OCI-LY3 (cell line): ENCODE data around the gene SMAD4.

ENCODE experiments used
- EZH2phosphoT487 ChIP-seq: fragments of 200-600 bp; shearing (Covaris generic); IDR thresholded peaks from 2 replicates; pipeline ENCODE4 v1.6.1; 2018; ENCODE audit warnings: antibody characterized with exemption, mixed run types, low read depth
- TF ChIP-seq, protein P1 (sequence below): fragments of 200-600, 300-600 bp; sonication (generic); IDR thresholded peaks from 2 replicates; pipeline ENCODE4 v1.5.1; 2014; ENCODE audit warnings: antibody characterized with exemption, low read length, low read depth

DNA sequence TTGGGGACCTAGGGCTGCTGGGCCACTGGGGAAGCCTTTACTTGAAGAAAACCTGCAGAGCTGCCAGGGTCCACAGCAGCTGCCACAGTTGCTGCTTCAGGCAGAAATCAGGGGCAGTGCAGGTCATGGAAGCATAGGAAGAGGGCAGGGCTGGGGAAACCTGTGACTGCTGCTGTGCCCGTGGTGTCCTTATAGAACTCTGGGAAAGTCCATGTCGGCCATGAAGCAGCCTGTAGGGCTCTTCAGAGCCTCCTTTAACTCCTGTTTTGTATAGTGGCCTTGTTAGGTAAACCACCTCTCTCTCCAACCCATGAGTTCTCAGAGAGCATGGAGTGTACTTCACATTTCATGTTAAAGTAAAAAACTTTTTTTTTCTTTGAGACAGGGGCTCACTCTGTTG, 62.1 kb downstream of the SMAD4 start:
- TF ChIP-seq, protein P1, sequence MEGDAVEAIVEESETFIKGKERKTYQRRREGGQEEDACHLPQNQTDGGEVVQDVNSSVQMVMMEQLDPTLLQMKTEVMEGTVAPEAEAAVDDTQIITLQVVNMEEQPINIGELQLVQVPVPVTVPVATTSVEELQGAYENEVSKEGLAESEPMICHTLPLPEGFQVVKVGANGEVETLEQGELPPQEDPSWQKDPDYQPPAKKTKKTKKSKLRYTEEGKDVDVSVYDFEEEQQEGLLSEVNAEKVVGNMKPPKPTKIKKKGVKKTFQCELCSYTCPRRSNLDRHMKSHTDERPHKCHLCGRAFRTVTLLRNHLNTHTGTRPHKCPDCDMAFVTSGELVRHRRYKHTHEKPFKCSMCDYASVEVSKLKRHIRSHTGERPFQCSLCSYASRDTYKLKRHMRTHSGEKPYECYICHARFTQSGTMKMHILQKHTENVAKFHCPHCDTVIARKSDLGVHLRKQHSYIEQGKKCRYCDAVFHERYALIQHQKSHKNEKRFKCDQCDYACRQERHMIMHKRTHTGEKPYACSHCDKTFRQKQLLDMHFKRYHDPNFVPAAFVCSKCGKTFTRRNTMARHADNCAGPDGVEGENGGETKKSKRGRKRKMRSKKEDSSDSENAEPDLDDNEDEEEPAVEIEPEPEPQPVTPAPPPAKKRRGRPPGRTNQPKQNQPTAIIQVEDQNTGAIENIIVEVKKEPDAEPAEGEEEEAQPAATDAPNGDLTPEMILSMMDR: no peak
- TF ChIP-seq EZH2phosphoT487: no peak
